ENCODE results near the gene RBP4.

RBP4 gene

DNA sequence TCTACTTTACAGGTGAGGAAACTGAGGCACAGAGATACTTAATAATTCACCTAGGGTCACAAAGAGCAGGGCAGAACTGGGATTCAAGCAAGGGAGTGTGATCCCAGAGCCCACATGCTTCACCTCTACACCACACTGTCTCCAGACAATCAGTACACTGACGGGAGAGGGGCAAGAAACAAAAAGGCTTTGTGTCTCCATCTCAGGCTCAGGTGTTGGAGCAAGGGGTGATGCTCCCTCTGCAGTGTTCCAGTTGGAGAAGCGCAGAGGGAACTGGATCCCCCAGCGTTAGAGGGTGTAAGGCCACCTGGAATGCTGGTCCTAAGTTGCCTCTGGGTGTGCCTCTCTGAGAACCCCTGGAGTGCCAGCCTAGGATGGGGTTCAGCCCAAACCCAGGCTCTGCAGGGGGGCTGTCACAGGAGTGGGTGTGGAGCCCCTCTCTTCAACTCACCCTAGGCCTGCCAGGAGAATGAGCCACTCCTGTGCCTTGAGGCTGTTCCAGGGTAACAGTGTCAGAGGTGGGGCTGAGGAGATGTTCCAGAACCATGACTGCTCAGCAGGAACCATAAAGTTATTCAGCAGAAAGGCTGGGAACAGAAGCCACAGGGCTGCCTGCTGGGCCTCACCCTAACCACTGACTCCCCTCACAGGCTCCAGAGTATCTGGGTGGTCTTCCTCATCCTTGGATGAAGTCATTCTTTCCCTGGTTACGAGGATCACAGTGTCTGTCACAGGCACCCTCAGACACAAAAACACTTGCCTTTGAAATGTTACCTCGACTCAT, 5.5 kb downstream of the RBP4 start:
- DNase-seq (ENCODE audit: low spot score): no peak

DNA sequence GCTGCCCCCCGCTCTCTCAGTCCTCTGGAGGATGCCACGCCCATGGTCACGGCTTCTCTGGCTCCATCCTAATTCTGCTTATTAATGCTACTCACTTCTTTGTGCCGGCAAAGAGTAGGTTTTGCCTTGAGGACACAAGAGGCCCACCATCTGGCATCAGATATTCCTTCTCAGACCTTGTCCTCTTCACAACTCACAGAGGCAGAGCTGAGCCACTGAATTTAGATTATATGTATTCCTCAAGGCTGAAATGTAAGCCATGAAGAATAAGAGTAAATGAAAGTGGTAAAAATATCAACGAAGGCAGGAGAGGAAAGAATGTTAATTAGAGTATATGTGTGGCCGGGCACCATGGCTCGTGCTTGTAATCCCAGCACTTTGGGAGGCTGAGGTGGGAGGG, 6.5 kb downstream of the RBP4 start:
- DNase-seq (ENCODE audit: low spot score): no peak

DNA sequence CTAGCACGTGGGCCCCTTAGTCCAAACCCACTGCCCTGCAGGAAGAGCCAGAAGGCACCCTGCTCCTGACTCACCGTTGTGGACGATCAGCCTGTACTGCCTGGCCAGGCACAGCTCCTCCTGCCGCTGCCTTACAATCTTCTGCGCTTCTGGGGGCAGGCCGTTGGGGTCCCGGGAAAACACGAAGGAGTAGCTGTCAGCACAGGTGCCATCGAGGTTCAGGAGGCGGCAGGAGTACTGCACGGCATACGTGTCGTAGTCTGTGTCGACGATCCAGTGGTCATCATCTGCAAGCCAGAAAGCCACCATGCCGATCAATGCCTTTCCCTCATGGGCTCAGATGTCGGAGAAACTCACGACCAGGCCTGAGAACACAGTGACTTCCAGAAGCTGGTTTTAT, 7.3 kb downstream of the RBP4 start:
- DNase-seq (ENCODE audit: low spot score): no peak

DNA sequence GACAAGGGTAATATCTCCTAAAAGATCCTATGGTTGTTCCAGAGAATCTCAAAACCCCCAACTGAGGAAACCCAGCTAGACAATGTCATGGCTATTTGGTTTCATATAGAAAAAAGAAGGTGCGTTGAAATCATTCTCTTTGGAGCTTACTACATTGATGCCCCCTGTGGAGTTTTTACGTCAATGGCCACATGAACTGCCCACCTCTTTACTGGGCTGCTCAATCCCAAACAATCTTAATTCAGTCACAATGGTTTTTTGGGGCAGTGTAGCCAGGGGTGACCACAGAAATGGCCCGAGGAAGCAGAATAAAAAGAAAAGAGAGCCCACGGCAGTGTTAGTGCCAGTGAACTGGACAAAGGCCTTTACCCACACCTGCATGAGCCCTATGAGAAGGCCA, 7.8 kb downstream of the RBP4 start:
- no peak for DNase-seq (ENCODE audit: low spot score)

DNA sequence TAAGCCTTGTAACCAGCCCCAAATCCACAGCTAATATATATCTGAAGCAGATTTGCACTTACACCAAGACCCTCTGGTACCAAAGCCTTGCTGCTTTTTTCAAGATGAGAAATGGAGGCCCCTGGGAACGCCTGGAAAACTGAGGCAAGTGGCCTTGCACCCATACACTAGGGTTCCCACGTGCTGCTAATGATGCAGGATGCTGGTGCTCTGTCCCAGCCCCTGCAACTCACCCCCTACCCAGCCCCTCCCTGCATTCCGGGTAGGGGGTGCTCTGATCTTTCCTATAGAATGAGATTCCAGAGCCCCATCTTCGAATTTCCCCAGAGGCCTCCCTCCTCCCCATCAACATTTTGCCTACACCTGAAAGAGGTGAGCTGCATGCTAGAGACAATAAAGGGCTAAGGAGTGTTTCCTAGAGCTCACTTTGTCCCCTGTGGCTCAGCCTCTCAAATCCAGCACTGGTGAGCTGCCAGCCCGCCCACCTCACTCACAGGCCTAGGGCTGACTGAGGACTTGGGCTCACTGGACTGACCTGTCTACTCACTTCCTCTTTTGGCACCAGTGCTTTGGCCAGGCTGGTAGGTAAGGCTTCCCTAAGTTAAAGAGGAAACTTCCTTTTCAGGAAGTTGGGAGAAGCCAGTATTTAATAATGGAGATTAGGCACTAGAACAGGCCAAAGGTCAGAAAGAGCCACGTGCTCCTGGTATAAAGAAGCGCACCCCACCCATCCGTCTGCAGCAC, 9.8 kb downstream of the RBP4 start:
- DNase-seq (ENCODE audit: low spot score): no peak

DNA sequence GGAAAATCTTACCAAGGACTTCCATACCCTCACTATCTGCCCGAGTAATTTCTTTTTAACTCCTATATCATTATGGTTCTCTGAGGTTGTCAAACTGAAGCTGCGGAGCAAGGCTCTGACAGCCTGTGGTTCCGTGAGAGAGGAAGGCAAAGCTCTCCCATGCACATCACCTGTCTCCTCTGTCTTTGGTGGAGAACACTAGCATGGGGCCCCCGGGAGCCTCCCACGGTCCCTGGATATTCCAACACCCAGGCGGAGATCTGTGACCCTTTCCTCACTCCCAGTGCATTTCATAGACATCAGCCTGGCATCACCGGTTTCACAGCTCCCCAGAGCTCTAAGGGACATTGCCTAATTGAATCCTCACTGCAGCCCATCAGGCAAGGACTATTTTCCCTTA, 10.4 kb downstream of the RBP4 start:
- no peak for DNase-seq (ENCODE audit: low spot score)

DNA sequence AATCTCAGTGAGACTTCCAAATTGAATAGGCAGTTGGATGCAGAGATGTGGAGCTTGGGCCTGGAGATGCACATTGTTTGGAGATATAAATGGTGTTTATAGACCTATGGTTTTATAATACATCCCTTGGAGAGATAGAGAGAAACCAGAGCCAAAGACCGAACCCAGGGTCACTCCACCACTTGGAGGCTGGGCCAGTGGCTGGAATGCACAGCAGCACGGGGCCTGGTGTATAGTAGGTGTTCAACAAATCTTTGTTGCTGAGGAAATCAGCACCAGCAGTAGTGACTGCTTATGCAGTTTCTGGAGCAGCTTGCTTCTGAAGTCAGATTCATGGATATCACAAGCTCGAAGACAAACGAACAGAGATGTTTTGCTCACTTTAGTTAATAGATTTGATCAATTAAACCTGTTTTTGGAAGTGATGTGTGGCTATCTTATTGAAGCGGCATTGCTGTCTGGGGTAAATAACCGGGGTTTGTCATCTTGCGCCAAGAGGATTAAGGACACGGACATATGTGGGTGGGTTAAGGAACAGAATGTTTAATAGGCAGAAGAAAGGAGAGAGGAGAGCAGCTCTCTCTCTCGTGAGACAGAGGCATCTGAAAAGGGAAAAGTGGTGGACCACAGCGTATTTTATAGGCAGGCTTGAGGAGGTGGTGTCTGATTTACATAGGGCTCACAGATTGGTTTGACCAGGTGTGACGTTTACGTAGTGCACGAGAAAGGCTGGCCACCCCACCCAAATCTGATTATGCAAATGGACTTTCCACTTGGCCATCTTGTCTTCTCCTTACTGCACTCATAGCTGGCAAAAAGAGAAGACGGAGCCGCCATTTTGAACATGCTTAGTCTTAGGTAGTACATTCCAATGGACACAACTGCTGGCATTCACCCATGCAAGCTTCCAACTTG, 11.1 kb downstream of the RBP4 start:
- DNase-seq (ENCODE audit: low spot score): no peak

DNA sequence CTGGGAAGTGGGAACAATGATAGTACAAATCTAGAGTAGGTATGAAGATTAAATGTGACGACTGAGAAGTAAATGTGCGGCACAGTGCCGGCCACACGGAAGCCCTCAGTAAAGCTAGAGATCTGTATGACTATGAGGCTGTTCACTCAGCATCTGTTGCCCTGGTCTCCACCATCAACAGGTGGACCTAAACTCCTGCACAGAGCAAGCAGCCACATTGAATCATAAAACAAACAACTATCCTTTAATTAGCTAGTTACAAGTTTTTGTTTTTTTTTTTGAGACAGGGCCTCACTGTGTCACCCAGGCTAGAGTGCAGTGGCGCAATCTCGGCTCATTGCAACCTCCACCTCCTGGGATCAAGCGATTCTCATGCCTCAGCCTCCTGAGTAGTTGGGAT, 16.6 kb downstream of the RBP4 start:
- DNase-seq (ENCODE audit: low spot score): no peak

DNA sequence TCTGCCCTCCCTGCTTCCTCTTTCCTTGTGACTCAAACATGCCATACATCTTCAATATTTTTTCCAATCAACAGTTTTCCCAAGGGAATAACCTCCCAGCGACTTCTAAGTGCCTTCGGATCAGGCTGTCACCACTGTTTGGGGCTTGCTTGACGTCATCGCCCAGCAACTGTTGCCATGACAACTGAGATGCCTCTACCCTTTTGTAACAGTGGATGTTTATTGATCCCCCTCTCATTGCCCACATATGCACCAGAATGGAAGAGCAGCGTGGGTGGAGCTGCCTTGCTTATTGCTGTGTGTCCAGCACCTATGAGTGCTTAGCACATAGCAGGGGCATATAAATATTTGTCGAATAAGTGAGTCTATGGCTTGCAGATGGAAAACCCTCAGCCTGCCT, 20.2 kb downstream of the RBP4 start:
- DNase-seq (ENCODE audit: low spot score): no peak

DNA sequence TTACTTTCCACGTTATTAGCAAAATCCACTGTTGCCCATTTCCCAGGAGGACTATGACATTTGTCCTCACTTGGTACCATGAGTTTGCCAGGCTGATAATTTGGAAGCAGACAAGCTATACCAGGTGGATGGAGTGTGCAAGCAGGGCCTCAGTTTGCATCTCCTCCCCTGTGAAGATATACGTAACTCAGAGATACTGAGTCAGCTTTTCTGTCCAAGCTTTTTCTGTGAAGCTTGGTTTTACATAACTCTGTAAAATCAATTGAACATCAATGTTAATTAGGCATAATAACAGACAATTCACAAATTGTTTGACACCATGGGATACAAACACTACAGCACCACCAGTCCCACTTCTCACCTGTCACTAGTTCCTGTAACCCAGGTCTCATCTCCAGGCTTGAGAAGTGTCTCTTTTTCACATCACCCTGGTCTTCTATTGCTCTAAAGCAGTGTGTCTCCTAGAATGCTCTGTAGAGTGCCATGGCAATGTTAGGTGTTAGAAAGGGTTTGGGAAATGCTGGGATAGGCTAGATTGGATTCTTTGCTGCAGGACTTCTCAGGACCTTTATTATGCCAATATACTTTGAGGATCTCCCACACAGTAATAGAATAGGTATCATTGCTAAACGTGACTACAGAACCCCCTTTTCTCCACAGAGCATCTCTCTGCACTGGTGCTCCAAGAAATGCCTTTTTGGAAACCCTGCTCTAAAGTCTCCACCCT, 20.9 kb downstream of the RBP4 start:
- DNase-seq (ENCODE audit: low spot score): no peak

DNA sequence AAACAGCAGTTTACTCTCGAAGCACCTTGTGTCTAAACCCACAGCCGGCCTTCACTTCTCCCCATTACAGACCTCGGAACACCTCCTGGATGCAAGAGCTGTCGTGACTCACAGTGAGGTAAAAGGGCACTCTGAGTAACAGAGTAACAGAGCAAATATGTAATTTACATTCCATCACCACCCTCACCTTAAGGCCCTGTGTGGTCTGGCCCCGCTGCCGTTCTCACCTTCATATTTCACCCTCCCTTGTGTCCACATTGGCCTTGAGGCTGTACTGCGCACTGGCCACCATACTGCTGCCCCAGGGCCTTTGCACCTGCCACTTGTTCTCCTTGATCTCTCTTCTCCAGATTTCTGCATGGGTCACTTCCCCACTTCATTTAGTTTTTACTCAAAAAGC, 21.9 kb downstream of the RBP4 start:
- no peak for DNase-seq (ENCODE audit: low spot score)

DNA sequence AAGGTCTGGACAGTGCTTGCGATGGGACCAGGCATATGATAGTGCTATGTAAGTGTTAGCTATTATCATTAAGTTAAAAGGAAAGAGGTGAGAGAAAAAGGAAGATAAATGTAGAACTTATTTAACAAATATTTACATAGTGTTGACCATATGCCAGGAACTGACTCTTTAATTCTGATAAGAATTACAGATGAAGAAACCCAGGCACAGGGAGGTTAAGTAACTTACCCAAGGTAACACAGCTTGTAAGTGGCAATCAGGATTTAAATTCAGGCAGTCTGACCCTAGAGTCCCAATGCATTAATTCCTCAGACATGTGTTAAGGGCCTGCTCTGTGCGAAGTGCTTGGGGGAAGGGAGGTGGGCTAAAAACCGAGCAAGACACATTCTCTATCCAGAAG, 23.5 kb downstream of the RBP4 start:
- DNase-seq (ENCODE audit: low spot score): no peak

DNA sequence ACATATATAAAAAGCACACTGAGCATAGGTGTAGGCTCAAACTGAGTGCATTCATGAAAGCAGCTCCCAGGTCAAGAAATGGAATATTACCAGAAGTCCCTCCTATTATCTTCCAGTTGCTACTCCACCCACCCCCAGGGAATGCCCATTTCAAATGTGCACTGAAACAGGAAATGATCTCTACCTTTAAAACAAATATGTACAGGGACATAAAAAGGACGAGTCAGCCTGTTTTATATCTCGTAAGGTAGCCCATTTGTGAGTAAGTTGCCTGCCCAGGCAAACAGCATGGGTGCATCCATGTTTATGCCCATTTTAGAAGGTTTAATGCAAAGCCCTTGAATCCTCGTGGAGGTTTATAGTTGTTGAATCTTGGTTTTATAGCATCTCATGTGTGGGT, 24.1 kb downstream of the RBP4 start:
- no peak for DNase-seq (ENCODE audit: low spot score)

DNA sequence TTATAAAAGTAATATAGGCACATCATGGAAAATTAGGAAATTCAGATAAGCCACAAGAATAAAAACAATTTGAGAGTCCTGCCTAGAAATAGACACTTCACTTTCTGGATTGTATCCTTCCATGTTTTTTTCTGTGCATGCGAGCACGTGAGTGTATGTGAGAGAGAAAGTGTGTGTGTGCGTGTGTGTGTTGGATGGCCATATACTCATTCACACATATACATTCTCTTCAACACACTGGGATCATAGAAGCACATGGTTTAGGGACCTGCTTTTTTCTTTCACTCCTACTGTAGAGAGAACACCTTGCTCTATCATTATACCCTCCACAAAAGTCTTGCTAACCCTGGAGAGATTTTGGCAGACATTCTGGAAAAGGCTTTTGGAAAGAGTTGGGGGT, 27.1 kb downstream of the RBP4 start:
- no peak for DNase-seq (ENCODE audit: low spot score)

DNA sequence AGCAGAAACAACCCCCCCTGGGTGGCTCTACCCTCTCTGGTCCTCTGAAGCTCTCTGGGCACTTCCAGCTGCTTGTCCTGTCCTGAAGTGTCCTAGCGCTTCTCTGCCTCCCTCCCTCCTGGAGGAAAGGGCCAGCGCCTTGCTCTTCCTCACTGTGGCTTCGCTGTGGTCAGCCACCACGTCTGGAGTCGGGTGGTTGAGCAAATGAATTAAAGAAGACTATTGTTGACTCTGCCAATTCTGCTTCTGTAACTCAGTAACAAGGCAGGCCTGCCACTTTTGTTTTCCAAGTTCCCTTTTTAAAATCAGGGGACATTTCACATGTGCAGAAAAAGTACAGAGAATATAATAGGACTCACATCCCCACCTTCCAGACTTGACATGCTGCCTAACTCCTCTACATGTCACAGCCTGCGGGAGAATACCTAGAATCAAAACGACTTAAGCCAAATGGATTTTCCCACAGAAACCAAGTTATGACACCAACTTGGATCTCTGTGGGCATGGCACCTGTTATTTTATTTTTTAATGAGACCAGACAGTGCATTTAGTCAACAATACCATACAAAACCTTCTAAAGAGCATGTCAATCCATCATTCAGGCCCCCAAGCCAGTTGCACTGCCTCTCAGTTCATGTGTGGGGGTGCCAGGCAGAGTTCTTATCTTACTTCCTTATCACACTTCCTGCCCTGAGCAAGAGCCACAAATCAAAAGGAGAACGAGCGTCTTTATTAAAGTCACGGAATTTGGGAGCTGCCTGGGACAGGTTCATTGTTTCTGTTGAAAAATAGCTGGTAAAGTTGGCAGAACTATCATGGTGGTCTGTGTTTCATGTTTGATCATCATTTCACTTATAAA, 27.8 kb downstream of the RBP4 start:
- DNase-seq (ENCODE audit: low spot score): no peak

DNA sequence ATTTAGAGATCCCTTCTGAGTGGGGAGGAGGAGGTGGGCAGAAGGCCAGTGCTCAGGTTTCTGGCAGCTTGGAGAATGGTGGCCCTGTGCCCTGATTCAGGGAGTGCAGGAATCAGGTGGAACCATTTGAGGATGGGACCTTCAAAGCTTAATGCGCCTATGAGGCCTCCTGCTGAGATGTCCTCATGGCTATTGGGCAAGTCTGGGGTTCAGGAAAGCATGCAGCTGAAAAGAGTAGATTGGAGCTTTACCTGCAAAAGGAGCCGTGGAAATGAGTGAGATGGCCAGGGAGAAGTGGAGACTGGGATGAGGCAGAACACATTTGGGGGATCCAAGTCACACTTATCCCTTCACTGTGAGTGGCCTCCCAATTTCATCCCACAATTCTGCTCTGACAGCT, 28.4 kb downstream of the RBP4 start:
- no peak for DNase-seq (ENCODE audit: low spot score)

DNA sequence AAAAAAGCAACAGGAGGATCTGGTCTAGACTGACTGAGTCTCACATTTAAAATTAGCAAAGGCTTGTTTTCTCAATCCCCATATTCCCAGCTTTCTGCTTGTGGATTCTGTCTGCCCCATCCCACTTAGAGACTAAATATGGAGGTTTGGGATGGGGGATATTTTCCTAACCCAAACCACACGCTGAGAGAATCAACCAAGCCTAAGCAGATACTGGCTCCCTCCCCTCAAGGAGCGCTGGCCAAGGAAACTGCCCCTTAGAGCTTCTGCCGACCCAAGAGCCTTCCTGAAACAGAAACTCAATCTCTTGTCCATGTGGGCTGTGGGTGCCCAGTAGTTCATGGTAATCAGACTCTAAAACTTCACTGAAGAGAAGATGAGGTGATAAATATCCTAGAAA, 30.7 kb downstream of the RBP4 start:
- no peak for DNase-seq (ENCODE audit: low spot score)

DNA sequence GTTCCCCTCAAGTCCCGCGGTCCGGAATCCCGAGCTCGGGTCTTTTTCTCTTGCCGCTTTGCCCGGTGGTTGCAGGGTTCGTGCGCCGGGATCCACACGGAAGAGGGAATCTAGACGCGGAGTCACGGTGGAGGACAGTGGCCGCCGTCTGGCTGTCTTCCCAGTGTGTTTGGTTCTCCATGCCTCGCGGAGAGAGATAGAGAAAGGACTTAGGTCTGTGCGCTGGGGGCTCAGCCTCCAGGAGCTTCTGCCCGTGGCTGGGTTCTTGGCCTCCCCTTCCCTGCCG, 33.0 kb downstream of the RBP4 start:
- no peak for DNase-seq (ENCODE audit: low spot score)

DNA sequence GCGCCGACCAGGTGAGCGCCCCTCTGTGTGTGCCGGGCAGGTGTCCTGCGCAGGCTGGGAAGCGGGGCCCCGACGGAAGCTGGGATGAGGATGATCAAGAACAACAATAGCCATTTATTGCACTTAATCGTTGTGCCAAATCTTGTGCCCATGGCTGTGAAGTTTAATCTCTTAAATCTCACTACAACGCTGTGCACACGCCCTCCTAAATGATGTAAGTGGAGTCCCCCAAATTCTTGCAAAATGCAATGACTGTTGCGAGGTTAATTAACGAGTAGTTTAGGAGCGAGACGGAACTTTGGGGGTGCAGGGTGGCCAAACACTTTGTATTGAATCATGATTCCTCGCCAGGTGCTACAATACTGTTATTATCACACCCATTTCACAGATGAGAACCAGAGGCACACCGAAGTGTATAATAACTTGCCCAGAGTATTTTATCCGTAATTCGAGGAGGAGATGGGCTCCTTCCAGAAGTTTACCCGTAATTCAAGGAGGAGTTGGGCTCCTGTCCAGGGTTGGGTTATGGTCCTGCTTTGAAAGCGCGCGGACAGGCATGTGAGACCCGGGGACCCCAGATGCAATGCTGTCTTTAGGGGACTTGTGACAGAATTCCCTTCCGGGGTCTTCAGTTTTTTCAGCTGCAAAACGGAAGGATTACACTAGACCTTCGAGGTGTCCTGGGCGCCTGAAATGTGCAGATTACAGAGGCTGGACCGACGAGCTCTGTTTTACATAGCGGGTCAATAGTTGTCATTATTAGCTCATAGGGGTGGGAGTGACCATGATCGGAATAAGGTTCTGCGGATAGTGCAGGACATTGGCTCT, 33.5 kb downstream of the RBP4 start:
- no peak for DNase-seq (ENCODE audit: low spot score)
